ENCODE data around the gene CTSW. TPM values are rescaled to one million over a fixed set of nuclear protein-coding genes. Genes with fewer than 3 reads are reported as not detected.
A peak's percentile ranks its signal among the peaks of the same experiment; 100 is the strongest.

CTSW gene
- polyA plus RNA-seq, 1 experiment, result not detected

DNA sequence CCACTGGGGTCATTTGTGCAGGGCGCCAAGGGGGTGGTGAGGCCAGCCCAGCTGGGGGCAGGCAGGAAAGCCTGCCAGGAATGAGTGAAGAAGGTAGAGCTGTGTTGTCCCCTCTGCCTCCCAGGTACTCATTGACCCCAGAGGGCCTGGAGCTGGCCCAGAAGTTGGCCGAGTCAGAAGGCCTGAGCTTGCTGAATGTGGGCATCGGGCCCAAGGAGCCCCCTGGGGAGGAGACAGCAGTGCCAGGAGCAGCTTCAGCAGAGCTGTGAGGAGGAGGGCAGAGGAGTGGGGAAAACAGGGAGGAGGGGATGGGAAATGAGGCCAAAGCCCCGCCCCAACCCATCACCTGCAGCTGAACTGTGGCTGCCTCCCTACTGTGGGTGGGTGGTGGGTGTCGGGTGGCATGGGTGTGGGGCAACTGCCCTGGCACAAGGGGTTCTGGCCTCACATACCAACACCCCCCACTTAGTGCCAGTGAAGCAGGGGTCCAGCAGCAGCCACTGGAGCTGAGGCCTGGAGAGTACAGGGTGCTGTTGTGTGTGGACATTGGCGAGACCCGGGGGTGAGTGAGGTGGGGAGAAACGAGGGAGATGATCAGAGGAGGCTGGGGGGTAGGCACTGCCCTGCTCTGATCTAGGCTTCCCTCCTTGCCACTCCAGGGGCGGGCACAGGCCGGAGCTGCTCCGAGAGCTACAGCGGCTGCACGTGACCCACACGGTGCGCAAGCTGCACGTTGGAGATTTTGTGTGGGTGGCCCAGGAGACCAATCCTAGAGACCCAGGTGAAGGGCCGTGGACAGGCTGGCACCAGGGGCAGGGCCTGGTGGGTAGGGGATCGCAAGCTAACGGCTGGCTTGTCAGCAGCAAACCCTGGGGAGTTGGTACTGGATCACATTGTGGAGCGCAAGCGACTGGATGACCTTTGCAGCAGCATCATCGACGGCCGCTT is 16.4 kb upstream of the CTSW start:
- DNase-seq (ENCODE audit: low read depth, low spot score), result no peak
- TF ChIP-seq, protein P1, sequence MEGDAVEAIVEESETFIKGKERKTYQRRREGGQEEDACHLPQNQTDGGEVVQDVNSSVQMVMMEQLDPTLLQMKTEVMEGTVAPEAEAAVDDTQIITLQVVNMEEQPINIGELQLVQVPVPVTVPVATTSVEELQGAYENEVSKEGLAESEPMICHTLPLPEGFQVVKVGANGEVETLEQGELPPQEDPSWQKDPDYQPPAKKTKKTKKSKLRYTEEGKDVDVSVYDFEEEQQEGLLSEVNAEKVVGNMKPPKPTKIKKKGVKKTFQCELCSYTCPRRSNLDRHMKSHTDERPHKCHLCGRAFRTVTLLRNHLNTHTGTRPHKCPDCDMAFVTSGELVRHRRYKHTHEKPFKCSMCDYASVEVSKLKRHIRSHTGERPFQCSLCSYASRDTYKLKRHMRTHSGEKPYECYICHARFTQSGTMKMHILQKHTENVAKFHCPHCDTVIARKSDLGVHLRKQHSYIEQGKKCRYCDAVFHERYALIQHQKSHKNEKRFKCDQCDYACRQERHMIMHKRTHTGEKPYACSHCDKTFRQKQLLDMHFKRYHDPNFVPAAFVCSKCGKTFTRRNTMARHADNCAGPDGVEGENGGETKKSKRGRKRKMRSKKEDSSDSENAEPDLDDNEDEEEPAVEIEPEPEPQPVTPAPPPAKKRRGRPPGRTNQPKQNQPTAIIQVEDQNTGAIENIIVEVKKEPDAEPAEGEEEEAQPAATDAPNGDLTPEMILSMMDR (IDR thresholded peaks at IDR 0.05; ENCODE audit: low read depth, low read length), result no peak
- H3K27me3 ChIP-seq (ENCODE audit: control insufficient read depth, insufficient read depth, low read length), result no peaks in the 10 kb centered on the region
- no peak overlapping the region for H3K4me3 ChIP-seq (ENCODE audit: low read depth, low read length)
- POLR2A ChIA-PET, result interaction anchor here (0.6 to 1.5 kb wide), 2 partner anchors 8 to 152 kb away, joined by 3 to 8 read pairs; no protein-coding TSS in a partner anchor
- CTCF ChIA-PET, result no interaction called here
- H3K27ac ChIP-seq (ENCODE audit: low read depth, low read length), result peak overlapping the region; percentile 39
- H3K9me3 ChIP-seq (ENCODE audit: control insufficient read depth, insufficient read depth, low read length), result no peaks in the 10 kb centered on the region; the same call in 1 of the 2 replicates

DNA sequence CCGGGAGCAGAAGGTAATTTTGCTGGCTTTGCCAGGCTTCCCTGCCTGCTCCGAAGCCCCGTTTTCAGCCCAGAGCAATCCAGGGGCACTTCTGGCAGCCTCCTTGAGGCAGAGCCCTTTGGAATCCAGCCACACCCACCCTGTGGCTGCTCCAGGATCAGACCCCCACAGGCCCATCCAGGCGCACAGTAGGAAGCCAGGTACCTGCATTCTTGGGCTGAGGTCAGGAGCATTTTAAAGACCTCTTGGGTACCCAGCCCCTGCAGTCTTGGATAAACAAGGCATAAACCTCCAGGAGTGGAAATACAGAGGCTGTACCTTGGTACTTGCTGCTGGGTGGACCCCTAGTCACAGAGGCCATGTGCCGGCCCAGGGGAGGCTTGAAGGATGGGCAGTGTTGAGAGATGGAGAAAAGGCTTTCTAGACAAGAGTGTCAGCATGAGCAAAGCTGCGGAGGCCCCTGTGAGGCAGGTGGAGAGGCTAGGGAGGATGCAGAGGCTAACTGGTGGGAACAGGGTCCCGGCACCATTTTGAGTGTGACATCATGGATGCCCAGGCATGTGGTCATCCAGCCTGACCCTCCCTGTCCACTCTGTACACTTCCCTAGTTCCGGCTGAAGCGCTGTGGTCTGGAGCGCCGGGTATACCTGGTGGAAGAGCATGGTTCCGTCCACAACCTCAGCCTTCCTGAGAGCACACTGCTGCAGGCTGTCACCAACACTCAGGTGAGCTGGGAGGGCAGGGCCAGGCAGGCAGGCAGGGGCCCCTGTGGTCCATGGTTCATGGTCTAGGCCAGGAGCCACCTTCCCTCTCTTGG is 15.5 kb upstream of the CTSW start:
- H3K4me3 ChIP-seq (ENCODE audit: low read depth, low read length), result no peak overlapping the region
- H3K27ac ChIP-seq (ENCODE audit: low read depth, low read length), result no peak overlapping the region
- TF ChIP-seq, protein P1 (IDR thresholded peaks at IDR 0.05; ENCODE audit: low read depth, low read length), result no peak
- H3K9me3 ChIP-seq (ENCODE audit: control insufficient read depth, insufficient read depth, low read length), result no peaks in the 10 kb centered on the region; the same call in 1 of the 2 replicates
- H3K27me3 ChIP-seq (ENCODE audit: control insufficient read depth, insufficient read depth, low read length), result no peaks in the 10 kb centered on the region
- CTCF ChIA-PET, result no interaction called here
- no peak for DNase-seq (ENCODE audit: low read depth, low spot score)
- POLR2A ChIA-PET, result interaction anchor here (0.5 to 1.5 kb wide), 3 partner anchors 8 to 152 kb away, joined by 3 to 8 read pairs (median 4); partner anchors contain the start of gene FIBP

DNA sequence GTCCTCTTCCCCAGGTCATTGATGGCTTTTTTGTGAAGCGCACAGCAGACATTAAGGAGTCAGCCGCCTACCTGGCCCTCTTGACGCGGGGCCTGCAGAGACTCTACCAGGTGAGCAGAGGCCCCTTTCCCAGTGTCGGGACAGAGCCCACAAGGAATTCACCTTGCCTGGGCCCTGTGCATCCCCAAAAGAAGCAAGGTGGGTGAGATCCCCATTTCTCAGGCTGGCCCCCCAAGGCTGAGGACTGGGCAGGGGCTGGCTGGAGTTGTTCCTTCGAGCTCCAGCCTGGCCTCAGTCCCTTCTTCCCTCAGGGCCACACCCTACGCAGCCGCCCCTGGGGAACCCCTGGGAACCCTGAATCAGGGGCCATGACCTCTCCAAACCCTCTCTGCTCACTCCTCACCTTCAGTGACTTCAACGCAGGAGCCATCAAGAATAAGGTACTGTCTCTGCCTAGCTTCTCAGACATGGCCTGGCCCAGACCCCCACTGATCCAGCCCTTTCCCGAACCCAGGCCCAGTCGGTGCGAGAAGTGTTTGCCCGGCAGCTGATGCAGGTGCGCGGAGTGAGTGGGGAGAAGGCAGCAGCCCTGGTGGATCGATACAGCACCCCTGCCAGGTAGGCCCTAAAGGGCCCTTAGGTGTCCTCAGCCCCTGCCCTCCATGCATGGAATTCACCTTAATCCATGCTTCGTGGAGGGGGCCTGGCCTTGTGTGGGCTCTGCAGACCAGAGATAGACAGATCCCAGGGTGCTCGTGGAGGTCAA is 14.7 kb upstream of the CTSW start:
- POLR2A ChIA-PET, result interaction anchor here (0.5 kb wide), 1 partner anchor 23 kb away, joined by 4 read pairs; the partner anchor contains the start of gene FIBP
- TF ChIP-seq, protein P1 (IDR thresholded peaks at IDR 0.05; ENCODE audit: low read depth, low read length), result no peak
- no peak for DNase-seq (ENCODE audit: low read depth, low spot score)
- Histone ChIP-seq H3K9me3 (ENCODE audit: control insufficient read depth, insufficient read depth, low read length) (no peaks in the 10 kb centered on the region; the same call in 1 of the 2 replicates), H3K27me3 (ENCODE audit: control insufficient read depth, insufficient read depth, low read length) (no peaks in the 10 kb centered on the region), H3K4me3 (ENCODE audit: low read depth, low read length) (no peak overlapping the region), H3K27ac (ENCODE audit: low read depth, low read length) (peak overlapping the region; percentile 31)
- CTCF ChIA-PET, result no interaction called here

DNA sequence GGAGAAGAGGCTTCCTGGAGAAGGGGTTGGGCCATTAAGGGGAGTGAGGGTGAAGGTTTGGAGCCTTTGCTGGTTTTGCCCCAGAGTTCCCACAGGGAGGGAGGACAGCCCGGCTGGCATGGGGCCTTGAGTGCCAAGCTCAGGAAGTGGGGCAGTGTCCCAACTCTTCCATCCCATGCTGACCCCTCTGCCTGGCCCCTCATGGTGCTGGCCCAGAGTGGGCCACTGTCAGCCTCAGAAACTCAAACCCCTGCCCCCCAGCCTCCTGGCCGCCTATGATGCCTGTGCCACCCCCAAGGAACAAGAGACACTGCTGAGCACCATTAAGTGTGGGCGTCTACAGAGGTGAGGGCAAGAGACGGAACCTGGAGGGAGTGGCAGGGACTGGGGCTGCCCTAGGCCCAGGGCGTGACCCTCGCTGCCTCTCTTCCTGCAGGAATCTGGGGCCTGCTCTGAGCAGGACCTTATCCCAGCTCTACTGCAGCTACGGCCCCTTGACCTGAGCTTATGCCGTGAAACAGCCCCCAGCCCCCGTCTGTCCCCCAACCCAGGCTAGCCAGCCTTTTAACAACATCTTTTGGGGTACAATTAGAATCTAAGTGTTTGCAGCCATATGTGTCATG is 14.0 kb upstream of the CTSW start:
- ChIA-PET POLR2A (no interaction called here), CTCF (interaction anchor here (0.7 to 1.7 kb wide), 2 partner anchors 13 to 19 kb away, joined by 3 to 5 read pairs; no protein-coding TSS in a partner anchor)

More for the DNA sequence above, 14.0 kb upstream of the CTSW start:
- no peaks in the 10 kb centered on the region for H3K27me3 ChIP-seq (ENCODE audit: control insufficient read depth, insufficient read depth, low read length)
- DNase-seq (ENCODE audit: low read depth, low spot score), result no peak
- TF ChIP-seq, protein P1 (IDR thresholded peaks at IDR 0.05; ENCODE audit: low read depth, low read length), result no peak
- no peak overlapping the region for H3K4me3 ChIP-seq (ENCODE audit: low read depth, low read length)
- H3K9me3 ChIP-seq (ENCODE audit: control insufficient read depth, insufficient read depth, low read length), result no peaks in the 10 kb centered on the region; the same call in 1 of the 2 replicates
- H3K27ac ChIP-seq (ENCODE audit: low read depth, low read length), result peak overlapping the region; percentile 21
